ENCODE data around the gene DIS3L.
"Not testable (repeated sequence)": the region's sequence is repeated elsewhere in the genome, so short reads cannot be mapped to it uniquely, and the experiment has no call there.

DIS3L gene

GRCh38 chr15:66293419-66294156 is at the start of gene DIS3L:
Gene DIS3L (plus strand): TSS chr15:66293568. CDS start chr15:66293597, 29 bp downstream.
- Histone ChIP-seq H3K36me3 (ENCODE audit: control insufficient read depth in 2 of 2, insufficient read depth in 2 of 2, low read length in 2 of 2) (peaks cover 0 to under 1% of the 10 kb centered on the region in 2 donors), H3K27ac (ENCODE audit: low read length) (peak within 1 kb of the TSS; percentile 80), H3K9ac (ENCODE audit: low read length in 2 of 2) (peak within 1 kb of the TSS; percentile 94), H3K4me1 (ENCODE audit: control insufficient read depth, insufficient read depth, low read length) (peaks cover 26% of the 10 kb centered on the region), H3K9me3 (ENCODE audit: control insufficient read depth in 2 of 2, low read length in 2 of 2) (no peaks in the 10 kb centered on the region), H3K27me3 (ENCODE audit: control insufficient read depth in 1 of 2, insufficient read depth in 2 of 2, low read length in 2 of 2) (no peaks in the 10 kb centered on the region), H3K4me3 (ENCODE audit: low read length in 2 of 2) (peak within 1 kb of the TSS; percentile 83 to 85)

- peaks cover 8 to 12% of the 10 kb centered on the region in 2 donors for H3K27me3 ChIP-seq (ENCODE audit: control insufficient read depth in 1 of 2, insufficient read depth in 2 of 2, low read length in 2 of 2)
- H3K27ac ChIP-seq (ENCODE audit: low read length); H3K9ac ChIP-seq (ENCODE audit: low read length in 2 of 2); H3K4me1 ChIP-seq (ENCODE audit: control insufficient read depth, insufficient read depth, low read length); H3K4me3 ChIP-seq (ENCODE audit: low read length in 2 of 2); H3K36me3 ChIP-seq (ENCODE audit: control insufficient read depth in 2 of 2, insufficient read depth in 2 of 2, low read length in 2 of 2); H3K9me3 ChIP-seq (ENCODE audit: control insufficient read depth in 2 of 2, low read length in 2 of 2): not testable (repeated sequence)
Observed at GRCh38 chr15:66245832-66246231, 47.5 kb upstream of the DIS3L start.

- Histone ChIP-seq H3K4me3 (ENCODE audit: low read length in 2 of 2) (no peak overlapping the region), H3K27ac (ENCODE audit: low read length) (no peak overlapping the region), H3K9ac (ENCODE audit: low read length in 2 of 2) (no peak overlapping the region), H3K4me1 (ENCODE audit: control insufficient read depth, insufficient read depth, low read length) (peaks cover 4% of the 10 kb centered on the region), H3K36me3 (ENCODE audit: control insufficient read depth in 2 of 2, insufficient read depth in 2 of 2, low read length in 2 of 2) (no peaks in the 10 kb centered on the region), H3K27me3 (ENCODE audit: control insufficient read depth in 1 of 2, insufficient read depth in 2 of 2, low read length in 2 of 2) (peaks cover 18 to 20% of the 10 kb centered on the region in 2 donors), H3K9me3 (ENCODE audit: control insufficient read depth in 2 of 2, low read length in 2 of 2) (no peaks in the 10 kb centered on the region)
Observed at GRCh38 chr15:66246937-66247336, 46.4 kb upstream of the DIS3L start.

GRCh38 chr15:66249605-66250174 is 43.7 kb upstream of the DIS3L start:
- Histone ChIP-seq H3K9me3 (ENCODE audit: control insufficient read depth in 2 of 2, low read length in 2 of 2) (no peaks in the 10 kb centered on the region), H3K9ac (ENCODE audit: low read length in 2 of 2) (no peak overlapping the region), H3K27ac (ENCODE audit: low read length) (no peak overlapping the region), H3K36me3 (ENCODE audit: control insufficient read depth in 2 of 2, insufficient read depth in 2 of 2, low read length in 2 of 2) (no peaks in the 10 kb centered on the region), H3K4me1 (ENCODE audit: control insufficient read depth, insufficient read depth, low read length) (peaks cover 26% of the 10 kb centered on the region), H3K4me3 (ENCODE audit: low read length in 2 of 2) (no peak overlapping the region), H3K27me3 (ENCODE audit: control insufficient read depth in 1 of 2, insufficient read depth in 2 of 2, low read length in 2 of 2) (peaks cover 25 to 29% of the 10 kb centered on the region in 2 donors)

GRCh38 chr15:66251065-66251789 is 42.1 kb upstream of the DIS3L start:
- peaks cover 37 to 44% of the 10 kb centered on the region in 2 donors for H3K27me3 ChIP-seq (ENCODE audit: control insufficient read depth in 1 of 2, insufficient read depth in 2 of 2, low read length in 2 of 2)
- H3K9ac ChIP-seq (ENCODE audit: low read length in 2 of 2) = no peak overlapping the region
- no peak overlapping the region for H3K27ac ChIP-seq (ENCODE audit: low read length)
- no peaks in the 10 kb centered on the region for H3K36me3 ChIP-seq (ENCODE audit: control insufficient read depth in 2 of 2, insufficient read depth in 2 of 2, low read length in 2 of 2)
- peaks cover 27% of the 10 kb centered on the region for H3K4me1 ChIP-seq (ENCODE audit: control insufficient read depth, insufficient read depth, low read length)
- peak overlapping the region in 1 of 2 donors; percentile 52 for H3K4me3 ChIP-seq (ENCODE audit: low read length in 2 of 2)
- no peaks in the 10 kb centered on the region for H3K9me3 ChIP-seq (ENCODE audit: control insufficient read depth in 2 of 2, low read length in 2 of 2)

GRCh38 chr15:66251790-66252684 is 41.3 kb upstream of the DIS3L start:
- H3K9me3 ChIP-seq (ENCODE audit: control insufficient read depth in 2 of 2, low read length in 2 of 2) = no peaks in the 10 kb centered on the region
- peak overlapping the region; percentile 60 to 80 for H3K4me3 ChIP-seq (ENCODE audit: low read length in 2 of 2)
- peaks cover 27% of the 10 kb centered on the region for H3K4me1 ChIP-seq (ENCODE audit: control insufficient read depth, insufficient read depth, low read length)
- peaks cover 45 to 46% of the 10 kb centered on the region in 2 donors for H3K27me3 ChIP-seq (ENCODE audit: control insufficient read depth in 1 of 2, insufficient read depth in 2 of 2, low read length in 2 of 2)
- H3K27ac ChIP-seq (ENCODE audit: low read length) = no peak overlapping the region
- H3K36me3 ChIP-seq (ENCODE audit: control insufficient read depth in 2 of 2, insufficient read depth in 2 of 2, low read length in 2 of 2) = no peaks in the 10 kb centered on the region
- H3K9ac ChIP-seq (ENCODE audit: low read length in 2 of 2) = peak overlapping the region in 1 of 2 donors; percentile 3

GRCh38 chr15:66252685-66253417 is 40.5 kb upstream of the DIS3L start:
- Histone ChIP-seq H3K27me3 (ENCODE audit: control insufficient read depth in 1 of 2, insufficient read depth in 2 of 2, low read length in 2 of 2) (peaks cover 45 to 48% of the 10 kb centered on the region in 2 donors), H3K9ac (ENCODE audit: low read length in 2 of 2) (peak overlapping the region in 1 of 2 donors; percentile 3)

GRCh38 chr15:66253418-66254088 is 39.8 kb upstream of the DIS3L start, which contains the start of gene MEGF11:
Gene MEGF11 (minus strand): TSS chr15:66253750. CDS start chr15:66128403, 125,347 bp downstream.
- peak within 1 kb of the TSS; percentile 3 to 5 for H3K9ac ChIP-seq (ENCODE audit: low read length in 2 of 2)

More at GRCh38 chr15:66252685-66253417, 40.5 kb upstream of the DIS3L start:
- no peaks in the 10 kb centered on the region for H3K36me3 ChIP-seq (ENCODE audit: control insufficient read depth in 2 of 2, insufficient read depth in 2 of 2, low read length in 2 of 2)
- H3K9me3 ChIP-seq (ENCODE audit: control insufficient read depth in 2 of 2, low read length in 2 of 2) = no peaks in the 10 kb centered on the region
- H3K4me3 ChIP-seq (ENCODE audit: low read length in 2 of 2) = peak overlapping the region; percentile 60 to 80
- peaks cover 27% of the 10 kb centered on the region for H3K4me1 ChIP-seq (ENCODE audit: control insufficient read depth, insufficient read depth, low read length)
- H3K27ac ChIP-seq (ENCODE audit: low read length) = no peak overlapping the region

More at GRCh38 chr15:66253418-66254088, 39.8 kb upstream of the DIS3L start, which contains the start of gene MEGF11:
- H3K27me3 ChIP-seq (ENCODE audit: control insufficient read depth in 1 of 2, insufficient read depth in 2 of 2, low read length in 2 of 2) = peaks cover 48 to 49% of the 10 kb centered on the region in 2 donors
- peak within 1 kb of the TSS; percentile 60 to 80 for H3K4me3 ChIP-seq (ENCODE audit: low read length in 2 of 2)
- no peaks in the 10 kb centered on the region for H3K36me3 ChIP-seq (ENCODE audit: control insufficient read depth in 2 of 2, insufficient read depth in 2 of 2, low read length in 2 of 2)
- no peaks in the 10 kb centered on the region for H3K9me3 ChIP-seq (ENCODE audit: control insufficient read depth in 2 of 2, low read length in 2 of 2)
- H3K4me1 ChIP-seq (ENCODE audit: control insufficient read depth, insufficient read depth, low read length) = peaks cover 27% of the 10 kb centered on the region
- no peak within 1 kb of the TSS for H3K27ac ChIP-seq (ENCODE audit: low read length)
